ENCODE measurements around the gene SEPTIN10.

GRCh38 chr2:109538546-109538945, 75.2 kb downstream of the SEPTIN10 start:
- TF ChIP-seq EZH2 (IDR thresholded peaks at IDR 0.05) = no peak
- no peak for TF ChIP-seq POLR2AphosphoS5 (IDR thresholded peaks at IDR 0.05; ENCODE audit: borderline replicate concordance, low read depth, low read length)
- TF ChIP-seq FOXP2 (optimal IDR thresholded peaks at IDR 0.05; ENCODE audit: control extremely low read depth, extremely low read length, insufficient read depth) = no peak
